Endothelial cell of hepatic sinusoid (primary cell): ENCODE results near the gene PSMF1.
"Not testable (repeated sequence)": the region's sequence is repeated elsewhere in the genome, so short reads cannot be mapped to it uniquely, and the experiment has no call there.

ENCODE experiments used
- in situ Hi-C: cut with HindIII; loops from 2 replicates; pipeline ENCODE4 v1.10.0; 2017; ENCODE audit warnings: low sequenced_read_pairs

Gene PSMF1

GRCh38 chr20:1121429-1121828 is 3.0 kb downstream of the PSMF1 start:
- in situ Hi-C loops: no loop called here

- in situ Hi-C loops: no loop called here
These were observed 4.2 kb downstream of the PSMF1 start for GRCh38 chr20:1122388-1123315.

- in situ Hi-C loops: no loop called here
These were observed 5.3 kb downstream of the PSMF1 start for GRCh38 chr20:1123666-1124065.

GRCh38 chr20:1124421-1124820 is 6.0 kb downstream of the PSMF1 start:
- in situ Hi-C loops: no loop called here

- in situ Hi-C loops: no loop called here
These were observed 6.9 kb downstream of the PSMF1 start for GRCh38 chr20:1125277-1125676.

- in situ Hi-C loops: no loop called here
These were observed 9.4 kb downstream of the PSMF1 start for GRCh38 chr20:1127840-1128239.

- in situ Hi-C loops: loop anchor here (5.0 kb wide), 1 partner anchor 83 kb away; no protein-coding TSS in a partner anchor
These were observed 11.8 kb downstream of the PSMF1 start for GRCh38 chr20:1130058-1130694.

- in situ Hi-C loops: loop anchor here (5.0 kb wide), 1 partner anchor 84 kb away; no protein-coding TSS in a partner anchor
These were observed 12.4 kb downstream of the PSMF1 start for GRCh38 chr20:1130847-1131246.

GRCh38 chr20:1131354-1131753 is 13.0 kb downstream of the PSMF1 start:
- in situ Hi-C loops: loop anchor here (5.0 kb wide), 1 partner anchor 84 kb away; no protein-coding TSS in a partner anchor

- in situ Hi-C loops: loop anchor here (5.0 kb wide), 1 partner anchor 87 kb away; no protein-coding TSS in a partner anchor
These were observed 16.0 kb downstream of the PSMF1 start for GRCh38 chr20:1134355-1134754.

GRCh38 chr20:1134836-1135235 is 16.4 kb downstream of the PSMF1 start:
- in situ Hi-C loops: loop anchor here (5.0 kb wide), 1 partner anchor 88 kb away; no protein-coding TSS in a partner anchor

GRCh38 chr20:1137236-1137635 is 18.8 kb downstream of the PSMF1 start:
- in situ Hi-C loops: no loop called here

- in situ Hi-C loops: no loop called here
These were observed 26.2 kb downstream of the PSMF1 start for GRCh38 chr20:1144401-1145172.

GRCh38 chr20:1146957-1147356 is 28.6 kb downstream of the PSMF1 start:
- in situ Hi-C loops: no loop called here

- in situ Hi-C loops: not testable (repeated sequence)
These were observed 31.4 kb downstream of the PSMF1 start for GRCh38 chr20:1149812-1150211.

- in situ Hi-C loops: no loop called here
These were observed 31.8 kb downstream of the PSMF1 start for GRCh38 chr20:1150218-1150617.

GRCh38 chr20:1150968-1151367 is 32.6 kb downstream of the PSMF1 start:
- in situ Hi-C loops: no loop called here

- in situ Hi-C loops: no loop called here
These were observed 35.8 kb downstream of the PSMF1 start for GRCh38 chr20:1154226-1154625.

GRCh38 chr20:1154691-1155090 is 36.3 kb downstream of the PSMF1 start:
- in situ Hi-C loops: no loop called here

GRCh38 chr20:1155342-1155741 is 36.9 kb downstream of the PSMF1 start:
- in situ Hi-C loops: no loop called here

- in situ Hi-C loops: no loop called here
These were observed 42.1 kb downstream of the PSMF1 start for GRCh38 chr20:1160496-1160895.
